MCF 10A (cell line): ENCODE results near the gene TBX3. TPM values are rescaled to one million over a fixed set of nuclear protein-coding genes. Genes with fewer than 3 reads are reported as not detected.

Source experiments
- BruUV-seq: library from RNA; stranded (reverse); fragments of 400-500 nt; replicated peaks from 2 replicates; lab custom pipeline; 2021; lab: Mats Ljungman, UMichigan
- CTCF ChIA-PET: fragments of 300-600 bp; sonication (Branson Sonifier 250); formaldehyde crosslinking; extraction: SDS; loops from one replicate; lab custom pipeline; 2021; ENCODE audit warnings: antibody characterized with exemption, inconsistent platforms; lab: Yijun Ruan, JAX
- POLR2A ChIA-PET: fragments of 300-600, 350-650 bp; sonication (Branson Sonifier 250); formaldehyde crosslinking; extraction: SDS; loops from one replicate; lab custom pipeline; 2020; ENCODE audit warnings: antibody characterized with exemption, inconsistent platforms; lab: Yijun Ruan, JAX
- DNase-seq: peaks from one replicate; pipeline ENCODE4 v3.0.0-alpha.2; 2018; ENCODE audit not compliant: unreplicated experiment
- H3K27ac Mint-ChIP-seq: one replicate; pipeline ENCODE4 v1.8.0; 2022; ENCODE audit warnings: mild to moderate bottlenecking, low read depth, mixed read lengths; ENCODE audit not compliant: unreplicated experiment
- H3K27me3 Mint-ChIP-seq: one replicate; pipeline ENCODE4 v1.8.0; 2022; ENCODE audit warnings: mixed read lengths; ENCODE audit not compliant: insufficient read depth, unreplicated experiment
- H3K36me3 Mint-ChIP-seq: one replicate; pipeline ENCODE4 v1.8.0; 2022; ENCODE audit warnings: mild to moderate bottlenecking, moderate library complexity, mixed read lengths; ENCODE audit not compliant: insufficient read depth, unreplicated experiment
- H3K4me1 Mint-ChIP-seq: one replicate; pipeline ENCODE4 v1.8.0; 2022; ENCODE audit warnings: mixed read lengths; ENCODE audit not compliant: insufficient read depth, unreplicated experiment
- H3K4me3 Mint-ChIP-seq: one replicate; pipeline ENCODE4 v1.8.0; 2022; ENCODE audit warnings: mild to moderate bottlenecking, moderate library complexity, mixed read lengths; ENCODE audit not compliant: unreplicated experiment
- H3K9me3 Mint-ChIP-seq: one replicate; pipeline ENCODE4 v1.8.0; 2022; ENCODE audit warnings: mixed read lengths; ENCODE audit not compliant: unreplicated experiment
- intact Hi-C: fragments of 100-400 bp; cut with micrococcal nuclease; formaldehyde crosslinking; loops from 2 replicates; pipeline ENCODE4 v1.14.1; 2022
- total RNA-seq: library from RNA; stranded (reverse); gene quantifications from 2 replicates; pipeline ENCODE4 v1.2.3, GENCODE V29; 2022
- TF ChIP-seq, protein P1 (sequence below): fragments of 200-600 bp; IDR thresholded peaks from one replicate; pipeline ENCODE4 v1.8.0; 2022; ENCODE audit warnings: antibody characterized with exemption, mild to moderate bottlenecking; ENCODE audit not compliant: unreplicated experiment

Gene TBX3
- total RNA-seq, 1 experiment from 2014 or later = 6.6 TPM

DNA sequence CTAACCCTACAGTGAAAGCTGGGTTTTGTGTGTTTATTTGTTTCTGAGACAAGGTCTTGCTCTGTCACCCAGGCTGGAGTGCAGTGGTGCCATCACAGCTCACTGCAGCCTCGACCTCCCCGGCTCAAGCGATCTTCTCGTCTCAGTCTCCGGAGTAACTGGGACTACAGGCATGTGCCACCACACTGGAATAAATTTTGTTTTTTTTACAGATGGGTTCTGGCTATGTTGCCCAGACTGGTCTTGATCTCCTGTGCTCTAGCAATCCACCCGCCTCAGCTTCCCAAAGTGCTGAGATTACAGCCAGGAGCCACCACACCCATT lies 26.4 kb downstream of the TBX3 start:
- Mint-ChIP-seq H3K27ac (no peak overlapping the region), H3K27me3 (peaks cover 19% of the 10 kb centered on the region), H3K4me1 (peaks cover 3% of the 10 kb centered on the region), H3K36me3 (no peaks in the 10 kb centered on the region), H3K4me3 (no peak overlapping the region), H3K9me3 (peaks cover 5% of the 10 kb centered on the region)
- CTCF ChIA-PET = interaction anchor here (1.7 kb wide), 1 partner anchor 1260 kb away, joined by 6 read pairs; no protein-coding TSS in a partner anchor
- BruUV-seq = no TSS peak
- POLR2A ChIA-PET = no interaction called here
- TF ChIP-seq, protein P1, sequence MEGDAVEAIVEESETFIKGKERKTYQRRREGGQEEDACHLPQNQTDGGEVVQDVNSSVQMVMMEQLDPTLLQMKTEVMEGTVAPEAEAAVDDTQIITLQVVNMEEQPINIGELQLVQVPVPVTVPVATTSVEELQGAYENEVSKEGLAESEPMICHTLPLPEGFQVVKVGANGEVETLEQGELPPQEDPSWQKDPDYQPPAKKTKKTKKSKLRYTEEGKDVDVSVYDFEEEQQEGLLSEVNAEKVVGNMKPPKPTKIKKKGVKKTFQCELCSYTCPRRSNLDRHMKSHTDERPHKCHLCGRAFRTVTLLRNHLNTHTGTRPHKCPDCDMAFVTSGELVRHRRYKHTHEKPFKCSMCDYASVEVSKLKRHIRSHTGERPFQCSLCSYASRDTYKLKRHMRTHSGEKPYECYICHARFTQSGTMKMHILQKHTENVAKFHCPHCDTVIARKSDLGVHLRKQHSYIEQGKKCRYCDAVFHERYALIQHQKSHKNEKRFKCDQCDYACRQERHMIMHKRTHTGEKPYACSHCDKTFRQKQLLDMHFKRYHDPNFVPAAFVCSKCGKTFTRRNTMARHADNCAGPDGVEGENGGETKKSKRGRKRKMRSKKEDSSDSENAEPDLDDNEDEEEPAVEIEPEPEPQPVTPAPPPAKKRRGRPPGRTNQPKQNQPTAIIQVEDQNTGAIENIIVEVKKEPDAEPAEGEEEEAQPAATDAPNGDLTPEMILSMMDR = no peak
- intact Hi-C loops = no loop called here
- DNase-seq = no peak

DNA sequence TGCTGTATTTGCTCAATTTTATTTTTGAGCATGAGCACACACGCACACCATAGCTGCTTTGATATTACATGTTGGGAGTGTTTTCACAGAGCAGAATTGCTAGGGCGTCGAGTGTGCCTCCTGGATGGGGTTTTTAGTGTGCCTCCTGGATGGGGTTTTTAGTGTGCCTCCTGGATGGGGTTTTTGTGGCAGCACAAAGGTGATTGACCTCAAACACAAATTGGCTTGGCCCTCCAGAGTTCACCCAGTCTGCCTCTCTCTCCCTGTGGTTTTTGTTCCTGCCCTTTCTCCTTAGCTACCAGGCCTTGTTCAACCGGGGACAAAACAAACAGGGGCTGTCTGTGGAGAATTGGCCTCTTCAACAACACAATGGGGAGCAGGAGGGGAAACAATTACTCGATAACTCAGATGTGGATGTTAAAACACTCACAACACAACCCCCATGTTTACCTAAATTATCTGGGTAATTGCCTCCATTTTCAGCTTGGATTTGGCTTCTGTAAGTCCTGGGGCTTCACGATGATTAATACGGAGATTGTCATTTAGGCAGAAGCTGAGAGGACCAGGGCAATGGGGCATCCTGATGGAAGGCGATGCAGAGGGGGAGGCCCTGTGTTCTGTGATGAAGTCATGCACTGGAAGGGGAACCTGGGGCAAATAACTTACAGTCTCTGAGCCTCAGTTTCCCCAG lies 26.9 kb downstream of the TBX3 start:
- BruUV-seq = no TSS peak
- Mint-ChIP-seq H3K36me3 (no peaks in the 10 kb centered on the region), H3K4me1 (no peaks in the 10 kb centered on the region), H3K27me3 (peaks cover 21% of the 10 kb centered on the region), H3K27ac (no peak overlapping the region), H3K4me3 (no peak overlapping the region), H3K9me3 (peaks cover 5% of the 10 kb centered on the region)
- ChIA-PET CTCF (interaction anchor here (1.7 kb wide), 1 partner anchor 1261 kb away, joined by 6 read pairs; no protein-coding TSS in a partner anchor), POLR2A (no interaction called here)
- intact Hi-C loops = no loop called here
- TF ChIP-seq, protein P1 = no peak
- no peak for DNase-seq

DNA sequence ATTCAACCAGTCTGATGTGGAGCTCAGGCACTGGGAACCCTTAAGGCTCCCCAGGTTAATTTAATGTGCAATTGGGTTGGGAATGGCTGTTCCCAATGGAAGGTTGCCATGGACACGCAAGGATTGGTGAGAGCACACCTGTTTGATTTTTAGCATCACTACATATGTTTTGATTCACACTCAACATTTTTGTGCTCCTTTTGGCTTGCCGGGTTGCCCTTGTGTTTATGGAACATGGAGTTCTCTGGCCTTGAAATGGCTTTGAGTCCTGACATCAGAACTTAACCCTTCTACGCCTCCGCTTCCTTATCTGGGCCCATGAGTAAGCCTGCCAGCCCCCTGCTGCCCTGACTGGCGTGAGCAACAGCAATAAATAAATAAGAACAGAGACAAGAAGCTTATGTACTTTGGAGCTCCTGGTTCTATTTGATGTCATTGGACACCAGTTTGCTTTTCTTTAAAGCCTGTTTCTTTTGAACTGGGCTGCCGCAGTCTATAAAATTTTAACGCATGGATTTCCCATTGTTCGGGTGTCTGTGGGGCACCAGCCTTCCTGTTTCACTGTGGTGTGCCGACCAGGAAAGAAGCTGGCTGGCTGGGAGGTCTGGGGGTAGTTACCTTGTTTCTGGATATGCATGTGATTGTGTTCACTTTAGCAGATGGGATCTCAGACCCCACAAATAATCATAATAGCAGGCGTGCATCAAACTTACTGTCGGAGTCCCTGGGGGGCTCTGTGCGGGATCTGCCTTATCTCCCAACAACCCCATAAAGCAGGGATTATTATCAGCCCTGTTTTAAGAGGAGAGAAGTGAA lies 27.8 kb downstream of the TBX3 start:
- Mint-ChIP-seq H3K27me3 (peaks cover 21% of the 10 kb centered on the region), H3K27ac (no peak overlapping the region), H3K9me3 (peaks cover 5% of the 10 kb centered on the region), H3K36me3 (no peaks in the 10 kb centered on the region), H3K4me3 (no peak overlapping the region), H3K4me1 (no peaks in the 10 kb centered on the region)
- no TSS peak for BruUV-seq
- ChIA-PET CTCF (interaction anchor here (0.7 to 1.7 kb wide), 2 partner anchors 31 to 1262 kb away, joined by 4 to 6 read pairs; no protein-coding TSS in a partner anchor), POLR2A (no interaction called here)
- TF ChIP-seq, protein P1 = no peak
- intact Hi-C loops = no loop called here
- peak; percentile 59 for DNase-seq

DNA sequence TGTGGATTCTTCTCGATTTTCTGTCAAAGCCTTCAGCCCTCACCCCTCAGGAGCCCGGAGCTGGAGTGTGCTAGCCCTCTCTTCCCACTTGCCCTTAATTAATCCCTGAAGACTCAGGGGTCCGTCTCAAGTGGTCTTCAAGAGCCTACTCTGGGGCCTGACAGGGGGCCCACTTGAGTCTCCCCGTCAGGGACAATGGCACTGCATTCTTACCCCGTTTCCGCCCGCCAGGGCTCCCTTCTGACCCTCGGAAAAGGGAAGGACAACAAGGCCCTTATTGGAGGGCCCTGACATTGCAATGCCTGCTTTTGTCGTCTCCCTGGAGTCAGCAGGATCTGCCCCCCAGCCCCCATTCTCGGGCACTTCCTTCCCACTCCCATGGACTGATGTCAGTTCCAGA lies 34.4 kb downstream of the TBX3 start:
- CTCF ChIA-PET = interaction anchor here (0.6 to 1.1 kb wide), 3 partner anchors 24 to 982 kb away, joined by 3 to 5 read pairs (median 3); no protein-coding TSS in a partner anchor
- POLR2A ChIA-PET = no interaction called here

More for the DNA sequence above, 34.4 kb downstream of the TBX3 start:
- no peak overlapping the region for H3K27ac Mint-ChIP-seq
- BruUV-seq = no TSS peak
- intact Hi-C loops = no loop called here
- H3K27me3 Mint-ChIP-seq = peaks cover 21% of the 10 kb centered on the region
- no peak overlapping the region for H3K4me3 Mint-ChIP-seq
- no peak for DNase-seq
- H3K4me1 Mint-ChIP-seq = no peaks in the 10 kb centered on the region
- H3K36me3 Mint-ChIP-seq = no peaks in the 10 kb centered on the region
- peaks cover 5% of the 10 kb centered on the region for H3K9me3 Mint-ChIP-seq
- TF ChIP-seq, protein P1 = no peak
